IMR-90 (cell line): ENCODE data around the gene ZNF341. TPM values are rescaled to one million over a fixed set of nuclear protein-coding genes. Genes with fewer than 3 reads are reported as not detected.

Experiments used
- ATAC-seq: fragments of 200-7000 bp; cut with Tn5 transposase; 2 replicates; pipeline ENCODE4 v1.9.1; 2020; ENCODE audit warnings: low read depth, mild to moderate bottlenecking, moderate library complexity
- BruUV-seq: library from RNA; stranded (reverse); fragments of 400-500 nt; replicated peaks from 2 replicates; lab custom pipeline; 2021; lab: Mats Ljungman, UMichigan
- CTCF ChIA-PET: fragments of 300-600 bp; formaldehyde crosslinking; extraction: SDS; loops from one replicate; lab custom pipeline; 2021; ENCODE audit warnings: antibody characterized with exemption; lab: Yijun Ruan, JAX
- POLR2A ChIA-PET: fragments of 300-600 bp; sonication (Branson Sonifier 250); formaldehyde crosslinking; loops from one replicate; lab custom pipeline; 2022; ENCODE audit warnings: antibody characterized with exemption; ENCODE audit not compliant: unreplicated experiment; lab: Charles Lee
- DNase-seq: peaks from one replicate; pipeline ENCODE4 v3.0.0; 2013
- H2AFZ ChIP-seq: replicated peaks from 2 replicates; pipeline ENCODE3; 2013; ENCODE audit warnings: low read length, mild to moderate bottlenecking; ENCODE audit not compliant: poor library complexity
- H2AK5ac ChIP-seq: 2 replicates; pipeline ENCODE4 v1.6.1; 2013; ENCODE audit warnings: low read depth, low read length, inconsistent platforms
- H2AK9ac ChIP-seq: replicated peaks from 2 replicates; pipeline ENCODE3; 2013; ENCODE audit warnings: mild to moderate bottlenecking, low read depth, low read length, moderate library complexity; ENCODE audit not compliant: poor library complexity
- H2BK120ac ChIP-seq: 2 replicates; pipeline ENCODE4 v1.6.1; 2013; ENCODE audit warnings: low read depth, low read length, inconsistent platforms
- H2BK15ac ChIP-seq: 3 replicates; pipeline ENCODE4 v1.6.1; 2013; ENCODE audit warnings: low read depth, low read length, inconsistent platforms
- H2BK20ac ChIP-seq: 2 replicates; pipeline ENCODE4 v1.6.1; 2013; ENCODE audit warnings: low read depth, mild to moderate bottlenecking, inconsistent platforms, low read length, moderate library complexity
- H2BK5ac ChIP-seq: 2 replicates; pipeline ENCODE4 v1.6.1; 2013; ENCODE audit warnings: mild to moderate bottlenecking, low read depth, low read length, inconsistent platforms; ENCODE audit not compliant: poor library complexity, severe bottlenecking
- H3K14ac ChIP-seq: replicated peaks from 2 replicates; pipeline ENCODE4 v1.6.1; 2013; ENCODE audit warnings: low read depth, low read length, inconsistent platforms
- H3K18ac ChIP-seq: 2 replicates; pipeline ENCODE4 v1.6.1; 2013; ENCODE audit warnings: low read depth, low read length, control low read depth
- H3K23ac ChIP-seq: 2 replicates; pipeline ENCODE4 v1.6.1; 2013; ENCODE audit warnings: low read depth, low read length, inconsistent platforms
- H3K27ac ChIP-seq: 2 replicates; pipeline ENCODE4 v1.5.1; 2013; ENCODE audit warnings: mild to moderate bottlenecking, control low read depth, low read length; ENCODE audit not compliant: insufficient read depth
- H3K27me3 ChIP-seq: 2 replicates; pipeline ENCODE4 v1.6.1; 2013; ENCODE audit warnings: low read length; ENCODE audit not compliant: control insufficient read depth, insufficient read depth
- H3K36me3 ChIP-seq: 2 replicates; pipeline ENCODE4 v1.6.1; 2013; ENCODE audit warnings: low read length, mixed read lengths; ENCODE audit not compliant: control insufficient read depth, insufficient read depth
- H3K4ac ChIP-seq: 2 replicates; pipeline ENCODE4 v1.6.1; 2013; ENCODE audit warnings: low read depth, low read length, inconsistent platforms
- H3K4me1 ChIP-seq: 2 replicates; pipeline ENCODE4 v1.6.1; 2013; ENCODE audit warnings: low read length, mixed read lengths; ENCODE audit not compliant: control insufficient read depth, insufficient read depth
- H3K4me2 ChIP-seq: 2 replicates; pipeline ENCODE4 v1.6.1; 2013; ENCODE audit warnings: low read depth, mild to moderate bottlenecking, control low read depth, low read length, moderate library complexity
- H3K4me3 ChIP-seq: 2 replicates; pipeline ENCODE4 v1.5.1; 2013; ENCODE audit warnings: low read depth, mild to moderate bottlenecking, control low read depth, low read length, moderate library complexity; ENCODE audit not compliant: insufficient read depth
- H3K56ac ChIP-seq: 2 replicates; pipeline ENCODE4 v1.6.1; 2013; ENCODE audit warnings: low read length, inconsistent platforms; ENCODE audit not compliant: insufficient read depth; ENCODE audit errors: extremely low read depth
- H3K79me1 ChIP-seq, 2 experiments: 2 replicates each; pipeline ENCODE4 v1.6.1; 2013; ENCODE audit warnings: low read length in 2 of 2, inconsistent platforms in 1 of 2, low read depth in 1 of 2
- H3K9ac ChIP-seq: 2 replicates; pipeline ENCODE4 v1.6.1; 2013; ENCODE audit warnings: low read depth, low read length, control low read depth
- H3K9me1 ChIP-seq: 2 replicates; pipeline ENCODE4 v1.6.1; 2013; ENCODE audit warnings: low read length, inconsistent platforms; ENCODE audit not compliant: insufficient read depth
- H3K9me3 ChIP-seq: 2 replicates; pipeline ENCODE4 v1.6.1; 2013; ENCODE audit warnings: low read length; ENCODE audit not compliant: control insufficient read depth, insufficient read depth
- H4K20me1 ChIP-seq: 2 replicates; pipeline ENCODE4 v1.6.1; 2013; ENCODE audit warnings: low read length, inconsistent platforms; ENCODE audit not compliant: insufficient read depth
- H4K5ac ChIP-seq: 2 replicates; pipeline ENCODE4 v1.6.1; 2013; ENCODE audit warnings: mild to moderate bottlenecking, low read depth, low read length, control low read depth
- H4K8ac ChIP-seq, 2 experiments: 2 replicates each; pipeline ENCODE4 v1.6.1; 2013; ENCODE audit warnings: low read depth in 2 of 2, low read length in 2 of 2, control low read depth in 1 of 2, inconsistent platforms in 1 of 2
- H4K91ac ChIP-seq: 2 replicates; pipeline ENCODE4 v1.6.1; 2013; ENCODE audit warnings: low read depth, low read length, inconsistent platforms; ENCODE audit not compliant: insufficient read depth
- CEBPB ChIP-seq: IDR thresholded peaks from 2 replicates; pipeline ENCODE4 v1.6.1; 2012; ENCODE audit warnings: low read depth, low read length, improper control_type of control experiment
- ELK1 ChIP-seq: fragments of 150-350 bp; IDR thresholded peaks from 2 replicates; pipeline ENCODE4 v1.6.1; 2016; ENCODE audit warnings: low read depth, mild to moderate bottlenecking, low read length, moderate library complexity, borderline replicate concordance
- RAD21 ChIP-seq: IDR thresholded peaks from 2 replicates; pipeline ENCODE4 v1.6.1; 2012; ENCODE audit warnings: low read length, improper control_type of control experiment
- RFX5 ChIP-seq: IDR thresholded peaks from 2 replicates; pipeline ENCODE4 v1.8.0; 2012; ENCODE audit warnings: low read depth, mild to moderate bottlenecking, low read length, moderate library complexity
- WGBS, 2 experiments: methylation state at CpG; one replicate each; pipeline versions ENCODE4 v1.1.5 to v1.1.7; 2013; ENCODE audit warnings: missing lambda C conversion rate in 2 of 2; ENCODE audit not compliant: insufficient read length in 1 of 2; ENCODE audit errors: extremely low coverage in 2 of 2; 5-methylcytosine and 5-hydroxymethylcytosine counted together
- dilution Hi-C: fragments of 300-500 bp; cut with HindIII; formaldehyde crosslinking; loops from one replicate; pipeline ENCODE4 v1.14.3; 2018; ENCODE audit warnings: low sequenced_read_pairs; ENCODE audit not compliant: unreplicated experiment
- in situ Hi-C: fragments of 300-500 bp; cut with MboI; formaldehyde crosslinking; loops from 3 replicates; pipeline ENCODE4 v1.14.3; 2019; ENCODE audit warnings: low sequenced_read_pairs, inconsistent platforms, mixed read lengths
- intact Hi-C: fragments of 100-400 bp; cut with micrococcal nuclease; formaldehyde crosslinking; loops from 2 replicates; pipeline ENCODE4 v1.10.0; 2022
- polyA plus RNA-seq, 3 experiments: library from polyadenylated mRNA; depleted of rRNA; stranded (reverse); fragments of >200 nt; gene quantifications; 2 replicates each; pipeline ENCODE4 v1.2.3, GENCODE V29; 2012; ENCODE audit warnings: low replicate concordance in 1 of 3
- total RNA-seq: library from RNA; depleted of rRNA; stranded (reverse); fragments of >200 nt; gene quantifications from 2 replicates; pipeline ENCODE4 v1.2.3, GENCODE V29; 2012

Gene ZNF341
- total and polyA plus RNA-seq, 2 of the 4 experiments (the other 2 are of a cell fraction): 1.1 to 3.4 TPM

GRCh38 chr20:33744181-33744580 lies 12.4 kb downstream of the ZNF341 start:
- in situ Hi-C loops: no loop called here
- no TSS peak for BruUV-seq
- dilution Hi-C loops: no loop called here
- Histone ChIP-seq H2BK20ac (no peak overlapping the region), H3K4me1 (peaks cover 2% of the 10 kb centered on the region), H3K56ac (no peak overlapping the region), H3K9me3 (no peaks in the 10 kb centered on the region), H4K8ac (no peak overlapping the region), H3K27ac (no peak overlapping the region), H4K20me1 (no peaks in the 10 kb centered on the region), H2BK120ac (no peak overlapping the region), H3K23ac (no peak overlapping the region), H2BK5ac (no peak overlapping the region), H4K91ac (no peak overlapping the region), H2AK9ac (no peak overlapping the region), H3K4ac (no peak overlapping the region), H3K9me1 (peaks cover 5% of the 10 kb centered on the region; the same call in 1 of the 2 replicates), H3K36me3 (peaks cover 3% of the 10 kb centered on the region; the same call in 1 of the 2 replicates), H3K9ac (no peak overlapping the region), H3K14ac (no peak overlapping the region), H2BK15ac (no peak overlapping the region), H3K27me3 (no peaks in the 10 kb centered on the region), H2AFZ (no peak overlapping the region), H3K79me1 (peaks cover 5 to 10% of the 10 kb centered on the region in 2 experiments; a peak in 2 of 4 replicates), H3K4me3 (no peak overlapping the region), H3K4me2 (no peak overlapping the region), H2AK5ac (no peak overlapping the region), H4K5ac (no peak overlapping the region), H3K18ac (no peak overlapping the region)
- 93% methylated on average over 2 of the region's 3 CpGs; no CpG with 5 or more reads in 1 of the 2 experiments for WGBS, 2 experiments
- ChIA-PET POLR2A (no interaction called here), CTCF (no interaction called here)
- intact Hi-C loops: no loop called here
- no peak for TF ChIP-seq RFX5
- TF ChIP-seq ELK1: no peak
- no peak for TF ChIP-seq RAD21
- no peak for TF ChIP-seq CEBPB
- ATAC-seq: no peak
- no peak for DNase-seq
